Activated naive CD4-positive, alpha-beta T cell treated with anti-CD3 and anti-CD28 coated beads, Interleukin-2, amount 50 U/mL, for 72 hours (primary cell): ENCODE measurements around the gene UHRF1. TPM values are rescaled to one million over a fixed set of nuclear protein-coding genes. Genes with fewer than 3 reads are reported as not detected.
"Not testable (repeated sequence)": the region's sequence is repeated elsewhere in the genome, so short reads cannot be mapped to it uniquely, and the experiment has no call there.

Experiments
- ATAC-seq, 2 donors: fragments of 150-1000 bp; cut with Tn5 transposase; 2 replicates each; pipeline ENCODE4 v1.10.0; 2021; ENCODE audit warnings: mild to moderate bottlenecking in 2 of 2, moderate library complexity in 2 of 2
- DNase-seq, 2 donors: peaks; one replicate each; pipeline ENCODE4 v3.0.0; 2021 to 2022; ENCODE audit warnings: low spot score in 2 of 2
- H3K27ac Mint-ChIP-seq, 2 donors: one replicate each; pipeline ENCODE4 v1.8.0; 2022; ENCODE audit warnings: mild to moderate bottlenecking in 2 of 2, mixed read lengths in 2 of 2
- H3K36me3 Mint-ChIP-seq, 2 donors: one replicate each; pipeline ENCODE4 v1.8.0; 2022; ENCODE audit warnings: mixed read lengths in 2 of 2
- H3K9me3 Mint-ChIP-seq, 2 donors: one replicate each; pipeline ENCODE4 v1.8.0; 2022; ENCODE audit warnings: mixed read lengths in 2 of 2
- total RNA-seq, 2 donors: library from RNA; stranded (reverse); gene quantifications; one replicate each; pipeline ENCODE4 v1.2.3, GENCODE V29; 2022

The UHRF1 gene
- total RNA-seq, 2 donors from 2014 or later: 79.5 to 157 TPM

GRCh38 chr19:4954320-4955149 lies 45.2 kb downstream of the UHRF1 start:
- ATAC-seq, H3K9me3 Mint-ChIP-seq, DNase-seq: not testable (repeated sequence)
- H3K36me3 Mint-ChIP-seq: peaks cover 29 to 40% of the 10 kb centered on the region in 2 donors
- H3K27ac Mint-ChIP-seq: peak overlapping the region; percentile 66 to 90

- H3K27ac Mint-ChIP-seq: peak overlapping the region in 1 of 2 donors; percentile 94
- no peaks in the 10 kb centered on the region for H3K9me3 Mint-ChIP-seq
- ATAC-seq (no peak), DNase-seq (no peak)
- peaks cover 29 to 47% of the 10 kb centered on the region in 2 donors for H3K36me3 Mint-ChIP-seq
Observed at GRCh38 chr19:4955274-4955673, 46.0 kb downstream of the UHRF1 start.

- DNase-seq (no peak), ATAC-seq (no peak)
- H3K27ac Mint-ChIP-seq: no peak overlapping the region
- no peaks in the 10 kb centered on the region for H3K9me3 Mint-ChIP-seq
- peaks cover 29 to 38% of the 10 kb centered on the region in 2 donors for H3K36me3 Mint-ChIP-seq
Observed at GRCh38 chr19:4957981-4958380, 48.7 kb downstream of the UHRF1 start.

- Mint-ChIP-seq H3K27ac (no peak overlapping the region), H3K36me3 (peaks cover 13% of the 10 kb centered on the region in 2 donors), H3K9me3 (no peaks in the 10 kb centered on the region)
- no peak for ATAC-seq
- no peak for DNase-seq
Observed at GRCh38 chr19:4962085-4962619, 52.9 kb downstream of the UHRF1 start.

- DNase-seq: no peak
- Mint-ChIP-seq H3K27ac (peak overlapping the region in 1 of 2 donors; percentile 44), H3K36me3 (peaks cover 4 to 18% of the 10 kb centered on the region in 2 donors), H3K9me3 (no peaks in the 10 kb centered on the region)
- ATAC-seq: no peak
Observed at GRCh38 chr19:4965061-4965460, 55.8 kb downstream of the UHRF1 start.

GRCh38 chr19:4966591-4966990 lies 57.3 kb downstream of the UHRF1 start:
- Mint-ChIP-seq H3K9me3 (no peaks in the 10 kb centered on the region), H3K36me3 (peaks cover 0 to 20% of the 10 kb centered on the region in 2 donors), H3K27ac (peak overlapping the region; percentile 59 to 74)
- ATAC-seq: no peak
- no peak for DNase-seq

- no peak for DNase-seq
- no peak for ATAC-seq
- H3K9me3 Mint-ChIP-seq: no peaks in the 10 kb centered on the region
- H3K36me3 Mint-ChIP-seq: peaks cover 0 to 13% of the 10 kb centered on the region in 2 donors
- peak overlapping the region; percentile 61 to 94 for H3K27ac Mint-ChIP-seq
Observed at GRCh38 chr19:4967738-4968461, 58.6 kb downstream of the UHRF1 start.

GRCh38 chr19:4968462-4969291 lies 59.4 kb downstream of the UHRF1 start, which contains the start of gene KDM4B:
Gene KDM4B, plus strand, starts transcription at chr19:4969113. Its CDS starts 63,778 bp downstream, at chr19:5032891.
- peak within 1 kb of the TSS; percentile 64 to 96 for H3K27ac Mint-ChIP-seq
- DNase-seq (peak; percentile 100), ATAC-seq (peak; percentile 92 to 95)
- H3K9me3 Mint-ChIP-seq: no peaks in the 10 kb centered on the region
- H3K36me3 Mint-ChIP-seq: peaks cover 0 to 9% of the 10 kb centered on the region in 2 donors

GRCh38 chr19:4969292-4969771 lies 60.0 kb downstream of the UHRF1 start:
- DNase-seq (no peak), ATAC-seq (no peak)
- Mint-ChIP-seq H3K27ac (peak overlapping the region; percentile 64 to 96), H3K9me3 (no peaks in the 10 kb centered on the region), H3K36me3 (peaks cover 0 to 7% of the 10 kb centered on the region in 2 donors)

- Mint-ChIP-seq H3K27ac (peak overlapping the region; percentile 64 to 96), H3K36me3 (peaks cover 0 to 7% of the 10 kb centered on the region in 2 donors)
Observed at GRCh38 chr19:4969772-4970531, 60.7 kb downstream of the UHRF1 start.

GRCh38 chr19:4970558-4971423 lies 61.5 kb downstream of the UHRF1 start:
- H3K27ac Mint-ChIP-seq: peak overlapping the region; percentile 64 to 66
- ATAC-seq: no peak
- peaks cover 0 to 7% of the 10 kb centered on the region in 2 donors for H3K36me3 Mint-ChIP-seq
- no peaks in the 10 kb centered on the region for H3K9me3 Mint-ChIP-seq
- DNase-seq: no peak

More at GRCh38 chr19:4969772-4970531, 60.7 kb downstream of the UHRF1 start:
- no peak for ATAC-seq
- DNase-seq: peak in 1 of 2 donors; percentile 28
- no peaks in the 10 kb centered on the region for H3K9me3 Mint-ChIP-seq

GRCh38 chr19:4971424-4971793 lies 62.1 kb downstream of the UHRF1 start:
- peak overlapping the region; percentile 63 to 83 for H3K27ac Mint-ChIP-seq
- no peak for ATAC-seq

GRCh38 chr19:4971816-4972495 lies 62.7 kb downstream of the UHRF1 start:
- Mint-ChIP-seq H3K27ac (peak overlapping the region; percentile 63 to 83), H3K36me3 (peaks cover 0 to 7% of the 10 kb centered on the region in 2 donors), H3K9me3 (no peaks in the 10 kb centered on the region)
- DNase-seq: no peak
- ATAC-seq: no peak

More at GRCh38 chr19:4971424-4971793, 62.1 kb downstream of the UHRF1 start:
- H3K9me3 Mint-ChIP-seq: no peaks in the 10 kb centered on the region
- DNase-seq: peak in 1 of 2 donors; percentile 42
- peaks cover 0 to 7% of the 10 kb centered on the region in 2 donors for H3K36me3 Mint-ChIP-seq
